ENCODE results near the gene DLG5. TPM values are rescaled to one million over a fixed set of nuclear protein-coding genes. Genes with fewer than 3 reads are reported as not detected.

DLG5 gene
- total and polyA plus RNA-seq, 9 of the 15 experiments (the other 6 are each of a cell fraction or from before 2014, with no cell fraction given), result 1.4 to 26.8 (median 11.2) TPM

DNA sequence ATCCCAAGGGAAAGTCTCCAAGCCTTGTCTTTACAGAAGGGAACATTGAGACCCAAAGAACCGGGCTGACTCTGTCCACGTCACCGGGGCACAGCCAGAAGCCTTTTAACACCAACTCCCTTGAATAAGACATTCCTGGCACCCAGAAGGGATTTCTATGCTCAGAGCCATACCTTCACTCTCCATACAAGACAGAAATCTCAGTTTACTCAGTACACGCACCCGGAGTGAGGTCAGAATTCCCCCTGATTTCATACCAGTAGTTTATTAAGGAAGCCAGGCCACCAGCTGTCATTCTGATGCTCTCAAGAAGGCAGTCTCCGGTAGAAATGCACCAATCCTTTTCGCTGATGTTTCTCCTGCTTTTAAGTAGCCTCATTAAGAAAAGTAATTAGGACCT is 154.7 kb downstream of the DLG5 start:
- POLR2A ChIA-PET, result interaction anchor here (0.6 to 0.9 kb wide), 2 partner anchors 13 to 37 kb away, joined by 3 to 4 read pairs; no protein-coding TSS in a partner anchor
- whole genome bisulfite sequencing (ENCODE audit: insufficient coverage, low coverage, missing lambda C conversion rate), result 25% methylated on average over 7 of the region's 7 CpGs

DNA sequence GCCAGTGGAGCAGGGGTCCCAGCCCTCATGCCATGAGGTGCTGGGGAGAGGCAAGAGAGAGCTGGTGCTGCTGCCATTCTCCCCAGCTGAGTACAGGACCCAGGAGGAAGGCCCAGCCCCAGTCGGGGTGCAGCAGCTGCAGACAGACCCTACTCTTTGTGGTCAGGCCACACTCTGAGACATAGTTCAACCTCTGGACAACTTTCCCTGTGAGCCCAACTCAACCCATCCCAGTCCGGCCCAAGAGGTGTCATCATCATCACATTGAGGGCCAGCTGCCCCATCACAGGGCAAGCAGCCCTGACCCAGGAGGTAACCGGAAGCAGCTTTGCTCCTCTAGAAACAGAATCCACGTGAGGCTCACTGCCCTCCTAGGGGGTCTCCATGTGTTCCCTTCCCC is 155.1 kb downstream of the DLG5 start:
- BruUV-seq (replicated peaks), result no TSS peak
- TF ChIP-seq ZNF584 (CRISPR knock-in tag; IDR thresholded peaks at IDR 0.05; ENCODE audit: low read depth) (no peak), POLR3A (IDR thresholded peaks at IDR 0.05; ENCODE audit: borderline replicate concordance, extremely low read depth, insufficient read depth, insufficient read length) (no peak), CHD2 (IDR thresholded peaks at IDR 0.05; ENCODE audit: low read depth, low read length) (no peak), SREBF2 (CRISPR knock-in tag; IDR thresholded peaks at IDR 0.05) (no peak), BRD4 (IDR thresholded peaks at IDR 0.05) (no peak), TAF1 (IDR thresholded peaks at IDR 0.05; ENCODE audit: control insufficient read depth, extremely low read depth, insufficient read depth, low read length, severe bottlenecking) (no peak)
- TF ChIP-seq, protein P1, sequence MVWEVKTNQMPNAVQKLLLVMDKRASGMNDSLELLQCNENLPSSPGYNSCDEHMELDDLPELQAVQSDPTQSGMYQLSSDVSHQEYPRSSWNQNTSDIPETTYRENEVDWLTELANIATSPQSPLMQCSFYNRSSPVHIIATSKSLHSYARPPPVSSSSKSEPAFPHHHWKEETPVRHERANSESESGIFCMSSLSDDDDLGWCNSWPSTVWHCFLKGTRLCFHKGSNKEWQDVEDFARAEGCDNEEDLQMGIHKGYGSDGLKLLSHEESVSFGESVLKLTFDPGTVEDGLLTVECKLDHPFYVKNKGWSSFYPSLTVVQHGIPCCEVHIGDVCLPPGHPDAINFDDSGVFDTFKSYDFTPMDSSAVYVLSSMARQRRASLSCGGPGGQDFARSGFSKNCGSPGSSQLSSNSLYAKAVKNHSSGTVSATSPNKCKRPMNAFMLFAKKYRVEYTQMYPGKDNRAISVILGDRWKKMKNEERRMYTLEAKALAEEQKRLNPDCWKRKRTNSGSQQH (CRISPR knock-in tag; IDR thresholded peaks at IDR 0.05), result no peak
- TF ChIP-seq, protein P2, sequence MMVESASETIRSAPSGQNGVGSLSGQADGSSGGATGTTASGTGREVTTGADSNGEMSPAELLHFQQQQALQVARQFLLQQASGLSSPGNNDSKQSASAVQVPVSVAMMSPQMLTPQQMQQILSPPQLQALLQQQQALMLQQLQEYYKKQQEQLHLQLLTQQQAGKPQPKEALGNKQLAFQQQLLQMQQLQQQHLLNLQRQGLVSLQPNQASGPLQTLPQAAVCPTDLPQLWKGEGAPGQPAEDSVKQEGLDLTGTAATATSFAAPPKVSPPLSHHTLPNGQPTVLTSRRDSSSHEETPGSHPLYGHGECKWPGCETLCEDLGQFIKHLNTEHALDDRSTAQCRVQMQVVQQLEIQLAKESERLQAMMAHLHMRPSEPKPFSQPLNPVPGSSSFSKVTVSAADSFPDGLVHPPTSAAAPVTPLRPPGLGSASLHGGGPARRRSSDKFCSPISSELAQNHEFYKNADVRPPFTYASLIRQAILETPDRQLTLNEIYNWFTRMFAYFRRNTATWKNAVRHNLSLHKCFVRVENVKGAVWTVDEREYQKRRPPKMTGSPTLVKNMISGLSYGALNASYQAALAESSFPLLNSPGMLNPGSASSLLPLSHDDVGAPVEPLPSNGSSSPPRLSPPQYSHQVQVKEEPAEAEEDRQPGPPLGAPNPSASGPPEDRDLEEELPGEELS (CRISPR knock-in tag; IDR thresholded peaks at IDR 0.05; ENCODE audit: borderline replicate concordance), result no peak
- TF ChIP-seq, protein P3, sequence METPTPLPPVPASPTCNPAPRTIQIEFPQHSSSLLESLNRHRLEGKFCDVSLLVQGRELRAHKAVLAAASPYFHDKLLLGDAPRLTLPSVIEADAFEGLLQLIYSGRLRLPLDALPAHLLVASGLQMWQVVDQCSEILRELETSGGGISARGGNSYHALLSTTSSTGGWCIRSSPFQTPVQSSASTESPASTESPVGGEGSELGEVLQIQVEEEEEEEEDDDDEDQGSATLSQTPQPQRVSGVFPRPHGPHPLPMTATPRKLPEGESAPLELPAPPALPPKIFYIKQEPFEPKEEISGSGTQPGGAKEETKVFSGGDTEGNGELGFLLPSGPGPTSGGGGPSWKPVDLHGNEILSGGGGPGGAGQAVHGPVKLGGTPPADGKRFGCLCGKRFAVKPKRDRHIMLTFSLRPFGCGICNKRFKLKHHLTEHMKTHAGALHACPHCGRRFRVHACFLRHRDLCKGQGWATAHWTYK (CRISPR knock-in tag; IDR thresholded peaks at IDR 0.05), result no peak

More for the DNA sequence above, 154.7 kb downstream of the DLG5 start:
- no peak overlapping the region for H3K4me3 ChIP-seq
- FAIRE-seq (no peak), ATAC-seq (no peak), DNase-seq (ENCODE audit: extremely low read depth in 1 of 4, low spot score in 3 of 4) (no peak)
- CTCF ChIA-PET (ENCODE audit: low intra/inter-chr PET ratio), result no interaction called here
- no peaks in the 10 kb centered on the region for H3K9me1 ChIP-seq (ENCODE audit: control insufficient read depth, insufficient read depth, low read length)
- H3K27ac ChIP-seq (ENCODE audit: extremely low read depth, low read depth, low read length), result no peak overlapping the region
- no peaks in the 10 kb centered on the region for H4K20me1 ChIP-seq (replicated peaks; ENCODE audit: control insufficient read depth, insufficient read depth, low read length)
- no peak overlapping the region for H3K4me2 ChIP-seq (ENCODE audit: insufficient read depth, low read length)
- in situ Hi-C loops (cut with MboI), result no loop called here
- no TSS peak for BruUV-seq (replicated peaks)
- no peak for TF ChIP-seq MEF2D (tag; conservative IDR thresholded peaks at IDR 0.05; ENCODE audit: low read depth)
- no peak for TF ChIP-seq HSF4 (CRISPR knock-in tag; IDR thresholded peaks at IDR 0.05; ENCODE audit: borderline replicate concordance)
- no peaks in the 10 kb centered on the region for H3K36me3 ChIP-seq (ENCODE audit: control insufficient read depth, insufficient read depth, low read length)
- H2AFZ ChIP-seq (ENCODE audit: low read depth, low read length), result no peak overlapping the region
- no peaks in the 10 kb centered on the region for H3K79me2 ChIP-seq (ENCODE audit: control insufficient read depth, insufficient read depth, low read length)
- 0 out of 2 replicates have a peak, but pooled peaks cover 4% of the 10 kb centered on the region for H3K9me3 ChIP-seq (replicated peaks; ENCODE audit: control insufficient read depth, insufficient read depth, low read depth, low read length)
- H3K27me3 ChIP-seq (ENCODE audit: control insufficient read depth in 2 of 2, insufficient read depth in 2 of 2, low read length in 2 of 2), result peaks cover 18% of the 10 kb centered on the region in 2 experiments
- intact Hi-C loops (cut with micrococcal nuclease), result no loop called here
- no peak overlapping the region for H3K9ac ChIP-seq (ENCODE audit: insufficient read depth in 1 of 2, low read depth in 2 of 2, low read length in 2 of 2)
- H3K4me1 ChIP-seq (replicated peaks in 1 of 2; ENCODE audit: control insufficient read depth in 2 of 2, insufficient read depth in 2 of 2, low read length in 2 of 2), result no peaks in the 10 kb centered on the region; a peak in 1 of 5 replicates

More for the DNA sequence above, 155.1 kb downstream of the DLG5 start:
- Histone ChIP-seq H3K9me1 (ENCODE audit: control insufficient read depth, insufficient read depth, low read length) (no peaks in the 10 kb centered on the region), H4K20me1 (replicated peaks; ENCODE audit: control insufficient read depth, insufficient read depth, low read length) (no peaks in the 10 kb centered on the region), H3K79me2 (ENCODE audit: control insufficient read depth, insufficient read depth, low read length) (no peaks in the 10 kb centered on the region), H3K36me3 (ENCODE audit: control insufficient read depth, insufficient read depth, low read length) (no peaks in the 10 kb centered on the region), H3K4me3 (no peak overlapping the region), H3K4me2 (ENCODE audit: insufficient read depth, low read length) (no peak overlapping the region), H3K9ac (ENCODE audit: insufficient read depth in 1 of 2, low read depth in 2 of 2, low read length in 2 of 2) (no peak overlapping the region), H2AFZ (ENCODE audit: low read depth, low read length) (no peak overlapping the region), H3K4me1 (replicated peaks in 1 of 2; ENCODE audit: control insufficient read depth in 2 of 2, insufficient read depth in 2 of 2, low read length in 2 of 2) (no peaks in the 10 kb centered on the region; a peak in 1 of 5 replicates), H3K27me3 (ENCODE audit: control insufficient read depth in 2 of 2, insufficient read depth in 2 of 2, low read length in 2 of 2) (peaks cover 18% of the 10 kb centered on the region in 2 experiments), H3K9me3 (replicated peaks; ENCODE audit: control insufficient read depth, insufficient read depth, low read depth, low read length) (0 out of 2 replicates have a peak, but pooled peaks cover 1% of the 10 kb centered on the region), H3K27ac (ENCODE audit: extremely low read depth, low read depth, low read length) (no peak overlapping the region)
- no peak for DNase-seq (ENCODE audit: extremely low read depth in 1 of 4, low spot score in 3 of 4)
- 12% methylated on average over 4 of the region's 4 CpGs for WGBS (ENCODE audit: insufficient coverage, low coverage, missing lambda C conversion rate)
- FAIRE-seq, result no peak
- in situ Hi-C loops (cut with MboI) (no loop called here), intact Hi-C loops (cut with micrococcal nuclease) (no loop called here)
- POLR2A ChIA-PET, result interaction anchor here (0.6 kb wide), 1 partner anchor 12 kb away, joined by 4 read pairs; no protein-coding TSS in a partner anchor
- ATAC-seq, result no peak
- CTCF ChIA-PET (ENCODE audit: low intra/inter-chr PET ratio), result no interaction called here
